ENCODE data around the gene SINHCAF. TPM values are rescaled to one million over a fixed set of nuclear protein-coding genes. Genes with fewer than 3 reads are reported as not detected.

Gene SINHCAF
- total and polyA plus RNA-seq, 4 donors = 23.4 to 67.0 (median 33.8) TPM

DNA sequence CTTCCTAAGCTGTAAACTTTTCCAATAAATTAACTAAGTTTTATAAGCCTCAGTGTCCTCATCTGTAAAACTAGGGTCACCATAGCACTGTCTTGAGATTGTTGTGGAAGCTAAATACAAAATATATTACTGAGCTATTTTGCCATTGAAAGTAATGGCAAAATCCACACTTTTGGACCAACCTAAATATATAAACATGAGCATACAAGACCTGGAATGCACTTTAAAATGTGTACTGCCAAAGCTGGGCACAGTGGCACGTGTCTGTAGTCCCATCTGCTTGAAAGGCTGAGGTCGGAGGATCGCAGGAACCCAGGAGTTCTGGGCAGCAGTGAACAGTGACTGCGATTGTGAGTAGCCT is 29.8 kb upstream of the SINHCAF start:
- 80 to 90% methylated on average over 4 of the region's 4 CpGs for WGBS, 2 donors
- Histone ChIP-seq H3K27ac (ENCODE audit: low read depth in 1 of 2, low read length in 1 of 2) (peak overlapping the region in 1 of 2 donors; percentile 39), H3K4me3 (no peak overlapping the region), H3K9ac (ENCODE audit: insufficient read depth in 1 of 2, low read length in 2 of 2) (no peak overlapping the region), H3K36me3 (ENCODE audit: control insufficient read depth in 4 of 4, insufficient read depth in 4 of 4, low read length in 4 of 4) (no peaks in the 10 kb centered on the region), H3K9me3 (ENCODE audit: control insufficient read depth in 4 of 4, insufficient read depth in 3 of 4, low read length in 3 of 4) (no peaks in the 10 kb centered on the region), H3K27me3 (ENCODE audit: control insufficient read depth in 3 of 3, insufficient read depth in 3 of 3, low read length in 2 of 3) (no peaks in the 10 kb centered on the region), H3K4me1 (ENCODE audit: control insufficient read depth in 5 of 5, insufficient read depth in 5 of 5, low read length in 5 of 5) (peaks cover 0 to 1% (median 0%) of the 10 kb centered on the region in 5 donors)
- TF ChIP-seq, protein P1, sequence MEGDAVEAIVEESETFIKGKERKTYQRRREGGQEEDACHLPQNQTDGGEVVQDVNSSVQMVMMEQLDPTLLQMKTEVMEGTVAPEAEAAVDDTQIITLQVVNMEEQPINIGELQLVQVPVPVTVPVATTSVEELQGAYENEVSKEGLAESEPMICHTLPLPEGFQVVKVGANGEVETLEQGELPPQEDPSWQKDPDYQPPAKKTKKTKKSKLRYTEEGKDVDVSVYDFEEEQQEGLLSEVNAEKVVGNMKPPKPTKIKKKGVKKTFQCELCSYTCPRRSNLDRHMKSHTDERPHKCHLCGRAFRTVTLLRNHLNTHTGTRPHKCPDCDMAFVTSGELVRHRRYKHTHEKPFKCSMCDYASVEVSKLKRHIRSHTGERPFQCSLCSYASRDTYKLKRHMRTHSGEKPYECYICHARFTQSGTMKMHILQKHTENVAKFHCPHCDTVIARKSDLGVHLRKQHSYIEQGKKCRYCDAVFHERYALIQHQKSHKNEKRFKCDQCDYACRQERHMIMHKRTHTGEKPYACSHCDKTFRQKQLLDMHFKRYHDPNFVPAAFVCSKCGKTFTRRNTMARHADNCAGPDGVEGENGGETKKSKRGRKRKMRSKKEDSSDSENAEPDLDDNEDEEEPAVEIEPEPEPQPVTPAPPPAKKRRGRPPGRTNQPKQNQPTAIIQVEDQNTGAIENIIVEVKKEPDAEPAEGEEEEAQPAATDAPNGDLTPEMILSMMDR (IDR thresholded peaks at IDR 0.05; ENCODE audit: control extremely low read depth, extremely low read depth) = no peak
- ATAC-seq (ENCODE audit: insufficient read depth, low FRiP score) (no peak), DNase-seq (no peak)

- ATAC-seq (ENCODE audit: insufficient read depth, low FRiP score) (no peak), DNase-seq (peak in 2 of 3 donors; percentile 39 to 42)
- Histone ChIP-seq H3K4me3 (no peak overlapping the region), H3K27ac (ENCODE audit: low read depth in 1 of 2, low read length in 1 of 2) (no peak overlapping the region), H3K36me3 (ENCODE audit: control insufficient read depth in 4 of 4, insufficient read depth in 4 of 4, low read length in 4 of 4) (no peaks in the 10 kb centered on the region), H3K4me1 (ENCODE audit: control insufficient read depth in 5 of 5, insufficient read depth in 5 of 5, low read length in 5 of 5) (no peaks in the 10 kb centered on the region), H3K9me3 (ENCODE audit: control insufficient read depth in 4 of 4, insufficient read depth in 3 of 4, low read length in 3 of 4) (peaks cover 0 to 1% (median 0%) of the 10 kb centered on the region in 4 donors), H3K9ac (ENCODE audit: insufficient read depth in 1 of 2, low read length in 2 of 2) (peak overlapping the region in 1 of 2 donors; percentile 23), H3K27me3 (ENCODE audit: control insufficient read depth in 3 of 3, insufficient read depth in 3 of 3, low read length in 2 of 3) (no peaks in the 10 kb centered on the region)
- 60 to 68% methylated on average over 12 of the region's 12 CpGs for WGBS, 2 donors
- TF ChIP-seq, protein P1 (IDR thresholded peaks at IDR 0.05; ENCODE audit: control extremely low read depth, extremely low read depth) = no peak
Measured at GRCh38 chr12:31353750-31354708, 28.1 kb upstream of the SINHCAF start.

DNA sequence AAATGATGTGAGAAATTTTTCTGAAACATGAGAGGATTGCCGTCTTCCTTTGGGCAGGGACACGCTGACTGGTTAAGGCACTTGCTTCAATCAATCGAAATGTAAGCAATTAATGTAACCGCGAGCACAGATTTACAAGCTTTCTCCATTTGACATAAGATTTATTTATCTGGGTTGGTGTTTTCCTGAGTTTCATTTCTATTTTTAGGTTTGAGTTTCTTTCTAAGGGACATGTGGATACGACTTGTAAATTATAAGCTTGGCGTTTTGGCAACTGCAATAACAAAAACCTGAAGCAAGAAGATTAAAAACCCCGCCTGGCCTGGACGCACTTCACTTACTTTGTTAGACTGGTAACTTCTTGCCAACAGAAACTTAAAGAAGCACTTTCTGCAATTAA is 20.3 kb upstream of the SINHCAF start:
- H3K36me3 ChIP-seq (ENCODE audit: control insufficient read depth in 4 of 4, insufficient read depth in 4 of 4, low read length in 4 of 4) = no peaks in the 10 kb centered on the region
- ATAC-seq (ENCODE audit: insufficient read depth, low FRiP score) (no peak), DNase-seq (no peak)
- H3K27me3 ChIP-seq (ENCODE audit: control insufficient read depth in 3 of 3, insufficient read depth in 3 of 3, low read length in 2 of 3) = no peaks in the 10 kb centered on the region
- no peaks in the 10 kb centered on the region for H3K4me1 ChIP-seq (ENCODE audit: control insufficient read depth in 5 of 5, insufficient read depth in 5 of 5, low read length in 5 of 5)
- peaks cover 0 to 1% (median 0%) of the 10 kb centered on the region in 4 donors for H3K9me3 ChIP-seq (ENCODE audit: control insufficient read depth in 4 of 4, insufficient read depth in 3 of 4, low read length in 3 of 4)
- TF ChIP-seq, protein P1 (IDR thresholded peaks at IDR 0.05; ENCODE audit: control extremely low read depth, extremely low read depth) = no peak
- no peak overlapping the region for H3K4me3 ChIP-seq
- H3K27ac ChIP-seq (ENCODE audit: low read depth in 1 of 2, low read length in 1 of 2) = no peak overlapping the region
- no peak overlapping the region for H3K9ac ChIP-seq (ENCODE audit: insufficient read depth in 1 of 2, low read length in 2 of 2)
- WGBS, 2 donors = 24 to 43% methylated on average over 9 of the region's 9 CpGs
